IPS-18a (cell line): ENCODE data around the gene PDE6A.
"Not testable (repeated sequence)": the region's sequence is repeated elsewhere in the genome, so short reads cannot be mapped to it uniquely, and the experiment has no call there.

Source experiments
- H3K27ac ChIP-seq: one replicate; pipeline ENCODE4 v1.5.1; 2013; ENCODE audit warnings: low read length
- H3K27me3 ChIP-seq: one replicate; pipeline ENCODE4 v1.6.1; 2013; ENCODE audit warnings: mild to moderate bottlenecking, low read length; ENCODE audit not compliant: control insufficient read depth, insufficient read depth
- H3K36me3 ChIP-seq: one replicate; pipeline ENCODE4 v1.6.1; 2013; ENCODE audit warnings: low read depth, low read length; ENCODE audit not compliant: control insufficient read depth
- H3K4me1 ChIP-seq: one replicate; pipeline ENCODE4 v1.6.1; 2013; ENCODE audit warnings: low read depth, low read length; ENCODE audit not compliant: control insufficient read depth
- H3K4me3 ChIP-seq: one replicate; pipeline ENCODE4 v1.5.1; 2013; ENCODE audit warnings: low read length
- H3K9ac ChIP-seq: one replicate; pipeline ENCODE4 v1.6.1; 2013; ENCODE audit warnings: mild to moderate bottlenecking, low read length, moderate library complexity
- H3K9me3 ChIP-seq: one replicate; pipeline ENCODE4 v1.6.1; 2013; ENCODE audit warnings: low read depth, low read length; ENCODE audit not compliant: control insufficient read depth

Gene PDE6A

GRCh38 chr5:149948993-149949392, 4.4 kb upstream of the PDE6A start:
- H3K36me3 ChIP-seq = no peaks in the 10 kb centered on the region
- H3K27me3 ChIP-seq = no peaks in the 10 kb centered on the region
- no peak overlapping the region for H3K4me3 ChIP-seq
- H3K9ac ChIP-seq = no peak overlapping the region
- no peaks in the 10 kb centered on the region for H3K4me1 ChIP-seq
- no peak overlapping the region for H3K27ac ChIP-seq
- H3K9me3 ChIP-seq = no peaks in the 10 kb centered on the region

DNA sequence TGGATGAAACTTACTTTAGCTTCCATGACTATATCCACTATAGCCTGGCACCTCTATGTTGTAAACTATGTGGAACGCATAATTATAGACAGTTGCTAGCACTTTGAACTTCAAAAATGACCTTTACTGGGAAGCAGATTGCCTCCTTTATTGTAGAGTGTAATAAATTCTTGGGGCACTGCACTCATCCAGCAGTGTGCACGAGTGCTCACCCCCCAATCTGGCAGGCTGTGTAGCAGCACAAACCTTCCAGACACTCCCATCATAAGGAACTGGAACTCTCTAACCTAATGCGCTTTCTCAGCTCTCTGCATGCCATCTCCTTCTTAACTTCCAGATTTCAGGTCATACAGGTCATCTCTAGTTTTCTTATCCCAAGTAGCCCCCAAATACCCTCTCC, 1.5 kb upstream of the PDE6A start:
- no peak overlapping the region for H3K4me3 ChIP-seq
- H3K9ac ChIP-seq = no peak overlapping the region
- H3K9me3 ChIP-seq = no peaks in the 10 kb centered on the region
- no peaks in the 10 kb centered on the region for H3K27me3 ChIP-seq
- no peaks in the 10 kb centered on the region for H3K36me3 ChIP-seq
- no peak overlapping the region for H3K27ac ChIP-seq
- no peaks in the 10 kb centered on the region for H3K4me1 ChIP-seq

DNA sequence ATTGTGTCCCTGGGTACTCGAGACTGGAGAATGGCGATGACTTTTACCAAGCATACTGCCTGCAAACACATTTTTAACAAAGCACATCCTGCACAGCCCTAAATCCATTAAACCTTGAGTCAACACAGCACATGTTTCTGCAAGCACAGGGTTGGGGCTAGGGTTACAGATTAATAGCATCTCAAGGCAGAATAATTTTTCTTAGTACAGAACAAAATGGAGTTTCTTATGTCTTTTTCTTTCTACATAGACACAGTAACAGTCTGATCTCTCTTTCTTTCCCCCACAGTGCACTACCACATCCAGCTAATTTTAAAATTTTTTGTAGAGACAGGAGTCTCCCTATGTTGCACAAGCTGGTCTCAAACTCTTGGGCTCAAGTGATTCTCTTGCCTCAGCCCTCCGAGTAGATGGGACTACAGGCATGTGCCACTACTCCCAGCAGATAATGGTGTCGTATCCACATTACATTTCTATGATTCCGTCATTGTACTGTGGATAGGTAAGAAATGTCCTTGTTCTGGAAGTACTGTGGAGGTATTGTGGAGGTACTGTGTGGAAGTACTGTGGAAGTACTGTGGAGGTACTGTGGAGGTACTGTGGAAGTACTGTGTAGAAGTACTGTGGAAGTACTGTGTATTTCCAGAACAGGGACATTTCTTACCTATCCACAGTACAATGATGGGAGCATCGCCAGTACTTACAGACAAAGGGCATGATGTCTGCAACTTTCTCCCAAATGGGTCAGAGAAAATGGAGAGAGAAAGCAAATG, 1.2 kb downstream of the PDE6A start:
- not testable (repeated sequence) for H3K4me1 ChIP-seq, H3K36me3 ChIP-seq, H3K9ac ChIP-seq, H3K27me3 ChIP-seq, H3K4me3 ChIP-seq, H3K27ac ChIP-seq, H3K9me3 ChIP-seq

GRCh38 chr5:149942741-149943169, 1.8 kb downstream of the PDE6A start:
- H3K9me3 ChIP-seq, H3K4me1 ChIP-seq, H3K4me3 ChIP-seq, H3K27me3 ChIP-seq, H3K27ac ChIP-seq, H3K9ac ChIP-seq, H3K36me3 ChIP-seq: not testable (repeated sequence)

GRCh38 chr5:149942199-149942598, 2.4 kb downstream of the PDE6A start:
- Histone ChIP-seq H3K27ac (no peak overlapping the region), H3K4me1 (no peaks in the 10 kb centered on the region), H3K9me3 (no peaks in the 10 kb centered on the region), H3K27me3 (no peaks in the 10 kb centered on the region), H3K4me3 (no peak overlapping the region), H3K36me3 (no peaks in the 10 kb centered on the region), H3K9ac (no peak overlapping the region)

DNA sequence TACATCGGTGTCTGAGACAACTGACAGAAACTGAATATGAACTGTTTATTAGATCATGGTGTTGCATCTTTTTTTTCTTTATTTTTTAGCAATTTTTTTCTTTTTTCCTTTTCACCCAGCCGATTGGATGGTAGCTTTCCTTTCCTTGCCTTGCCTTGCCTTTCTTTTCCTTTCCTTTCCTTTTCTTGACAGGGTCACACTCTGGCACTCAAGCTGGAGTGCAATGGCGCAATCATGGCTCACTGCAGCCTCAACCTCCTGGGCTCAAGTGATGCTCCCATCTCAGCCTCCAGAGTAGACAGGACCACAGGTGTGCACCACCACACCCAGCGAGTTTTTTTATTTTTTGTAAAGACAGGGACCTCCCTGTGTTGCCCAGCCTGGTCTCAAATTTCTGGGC, 2.8 kb downstream of the PDE6A start:
- H3K27me3 ChIP-seq = no peaks in the 10 kb centered on the region
- H3K4me1 ChIP-seq = no peaks in the 10 kb centered on the region
- no peak overlapping the region for H3K9ac ChIP-seq
- no peak overlapping the region for H3K27ac ChIP-seq
- H3K4me3 ChIP-seq = no peak overlapping the region
- no peaks in the 10 kb centered on the region for H3K9me3 ChIP-seq
- H3K36me3 ChIP-seq = no peaks in the 10 kb centered on the region

- H3K9me3 ChIP-seq = no peaks in the 10 kb centered on the region
- no peak overlapping the region for H3K9ac ChIP-seq
- no peaks in the 10 kb centered on the region for H3K4me1 ChIP-seq
- no peak overlapping the region for H3K27ac ChIP-seq
- H3K36me3 ChIP-seq = no peaks in the 10 kb centered on the region
- no peaks in the 10 kb centered on the region for H3K27me3 ChIP-seq
- no peak overlapping the region for H3K4me3 ChIP-seq
These were observed 3.5 kb downstream of the PDE6A start for GRCh38 chr5:149940941-149941644.

DNA sequence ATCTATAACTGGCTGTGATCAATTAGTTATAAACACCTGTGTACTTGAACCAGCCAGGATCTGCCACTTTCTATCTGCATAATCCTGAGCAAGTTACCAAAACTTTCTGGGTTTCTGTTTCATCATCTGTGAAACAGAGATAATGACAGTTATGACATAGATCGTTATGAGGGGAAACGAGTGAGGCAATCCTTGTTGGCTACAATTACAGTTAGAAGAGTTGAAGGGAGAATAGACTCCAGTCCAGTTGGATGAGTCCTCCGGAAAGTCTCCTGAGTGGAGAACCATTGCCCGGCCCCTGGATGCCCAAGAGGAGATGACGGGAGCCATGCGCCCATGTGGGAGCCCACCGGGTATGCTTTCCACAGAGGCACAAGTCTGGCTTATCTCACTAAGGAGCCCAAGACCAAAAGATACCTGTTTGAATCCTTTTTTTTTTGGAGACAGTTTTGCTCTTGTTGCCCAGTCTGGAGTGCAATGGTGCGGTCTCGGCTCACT, 4.5 kb downstream of the PDE6A start:
- Histone ChIP-seq H3K27ac (no peak overlapping the region), H3K4me1 (no peaks in the 10 kb centered on the region), H3K4me3 (no peak overlapping the region), H3K27me3 (no peaks in the 10 kb centered on the region), H3K9ac (no peak overlapping the region), H3K36me3 (no peaks in the 10 kb centered on the region), H3K9me3 (no peaks in the 10 kb centered on the region)

GRCh38 chr5:149939546-149939945, 5.0 kb downstream of the PDE6A start:
- H3K9ac ChIP-seq = no peak overlapping the region
- no peaks in the 10 kb centered on the region for H3K36me3 ChIP-seq
- no peak overlapping the region for H3K4me3 ChIP-seq
- H3K27ac ChIP-seq = no peak overlapping the region
- no peaks in the 10 kb centered on the region for H3K4me1 ChIP-seq
- H3K9me3 ChIP-seq = no peaks in the 10 kb centered on the region
- no peaks in the 10 kb centered on the region for H3K27me3 ChIP-seq

- no peak overlapping the region for H3K27ac ChIP-seq
- no peaks in the 10 kb centered on the region for H3K36me3 ChIP-seq
- no peaks in the 10 kb centered on the region for H3K27me3 ChIP-seq
- H3K9ac ChIP-seq = no peak overlapping the region
- no peak overlapping the region for H3K4me3 ChIP-seq
- H3K9me3 ChIP-seq = no peaks in the 10 kb centered on the region
- H3K4me1 ChIP-seq = no peaks in the 10 kb centered on the region
These were observed 5.7 kb downstream of the PDE6A start for GRCh38 chr5:149938791-149939358.

- Histone ChIP-seq H3K36me3 (no peaks in the 10 kb centered on the region), H3K27ac (no peak overlapping the region), H3K4me1 (no peaks in the 10 kb centered on the region), H3K9me3 (no peaks in the 10 kb centered on the region), H3K9ac (no peak overlapping the region), H3K4me3 (no peak overlapping the region), H3K27me3 (no peaks in the 10 kb centered on the region)
These were observed 6.3 kb downstream of the PDE6A start for GRCh38 chr5:149938279-149938678.
